H1 (cell line): ENCODE data around the gene CORT. TPM values are rescaled to one million over a fixed set of nuclear protein-coding genes. Genes with fewer than 3 reads are reported as not detected.

Source experiments
- ASH2L ChIP-seq: fragments of 200-600, 300-600 bp; sonication (generic); IDR thresholded peaks from one replicate; pipeline ENCODE4 v1.7.1; 2017; ENCODE audit warnings: low read length
- BCL11A ChIP-seq, 2 experiments: IDR thresholded peaks; one replicate each; pipeline ENCODE4 v1.6.1; 2011; ENCODE audit warnings: low read depth in 2 of 2, low read length in 2 of 2, mild to moderate bottlenecking in 2 of 2
- CBX8 ChIP-seq: fragments of 300-800, 300-1000 bp; sonication (generic); IDR thresholded peaks from 2 replicates; pipeline ENCODE4 v1.7.1; 2016; ENCODE audit warnings: low read depth, low read length, borderline replicate concordance
- CHD2 ChIP-seq: IDR thresholded peaks from 2 replicates; pipeline ENCODE4 v1.6.1; 2012; ENCODE audit warnings: low read length, improper control_type of control experiment
- EP300 ChIP-seq, 2 experiments: IDR thresholded peaks; 1 replicate in 1 of 2; 2 replicates in 1 of 2; pipeline ENCODE4 v1.6.1; 2011 to 2012; ENCODE audit warnings: low read depth in 2 of 2, low read length in 2 of 2, mild to moderate bottlenecking in 2 of 2, borderline replicate concordance in 1 of 2, inconsistent platforms in 1 of 2, moderate library complexity in 1 of 2
- GABPA ChIP-seq: IDR thresholded peaks from 2 replicates; pipeline ENCODE4 v1.6.1; 2011; ENCODE audit warnings: mild to moderate bottlenecking, low read length, moderate library complexity, borderline replicate concordance; ENCODE audit not compliant: insufficient read depth
- GTF2F1 ChIP-seq: IDR thresholded peaks from 2 replicates; pipeline ENCODE4 v1.6.1; 2012; ENCODE audit warnings: low read depth, low read length, improper control_type of control experiment, borderline replicate concordance
- HDAC2 ChIP-seq, 2 experiments: fragments of 300-600 bp in 1 of 2; sonication (generic) in 1 of 2; IDR thresholded peaks; 2 replicates each; pipeline ENCODE4 v1.6.1; 2011 to 2012; ENCODE audit warnings: low read depth in 2 of 2, low read length in 2 of 2, mild to moderate bottlenecking in 2 of 2, moderate library complexity in 2 of 2, borderline replicate concordance in 1 of 2, inconsistent platforms in 1 of 2
- JUND ChIP-seq: IDR thresholded peaks from 2 replicates; pipeline ENCODE4 v1.6.1; 2011; ENCODE audit warnings: mild to moderate bottlenecking, improper control_type of control experiment, low read length
- KDM1A ChIP-seq: fragments of 200-600, 300-600 bp; sonication (generic); IDR thresholded peaks from 2 replicates; pipeline ENCODE4 v1.7.1; 2016; ENCODE audit warnings: mild to moderate bottlenecking, low read length, borderline replicate concordance
- NANOG ChIP-seq: IDR thresholded peaks from 2 replicates; pipeline ENCODE4 v1.6.1; 2011; ENCODE audit warnings: low read length, low read depth, mild to moderate bottlenecking, inconsistent platforms; ENCODE audit not compliant: insufficient read depth, poor library complexity, severe bottlenecking
- POLR2AphosphoS5 ChIP-seq: IDR thresholded peaks from 2 replicates; pipeline ENCODE4 v1.6.1; 2011; ENCODE audit warnings: low read depth, low read length
- RAD21 ChIP-seq, 2 experiments: IDR thresholded peaks in 1 of 2; conservative IDR thresholded peaks in 1 of 2; 2 replicates each; pipeline ENCODE4 v1.6.1; 2011; ENCODE audit warnings: low read depth in 2 of 2, low read length in 2 of 2, improper control_type of control experiment in 1 of 2, inconsistent platforms in 1 of 2, mild to moderate bottlenecking in 1 of 2, moderate library complexity in 1 of 2
- RNF2 ChIP-seq: fragments of 200-900, 300-1000 bp; sonication (generic); IDR thresholded peaks from 2 replicates; pipeline ENCODE4 v1.7.1; 2016; ENCODE audit warnings: borderline replicate concordance, low read depth, mild to moderate bottlenecking, antibody characterized with exemption, low read length; ENCODE audit not compliant: poor library complexity, severe bottlenecking; ENCODE audit errors: missing control alignments
- SAP30 ChIP-seq: fragments of 300-600 bp; sonication (generic); IDR thresholded peaks from 2 replicates; pipeline ENCODE4 v1.7.1; 2012; ENCODE audit warnings: low read length, moderate library complexity, mild to moderate bottlenecking, inconsistent platforms; ENCODE audit not compliant: insufficient read depth, insufficient replicate concordance
- SP2 ChIP-seq: IDR thresholded peaks from 2 replicates; pipeline ENCODE4 v1.6.1; 2012; ENCODE audit warnings: mild to moderate bottlenecking, low read length, inconsistent platforms
- SRF ChIP-seq: IDR thresholded peaks from 2 replicates; pipeline ENCODE4 v1.6.1; 2011; ENCODE audit warnings: mild to moderate bottlenecking, low read depth, low read length, moderate library complexity
- TAF7 ChIP-seq: optimal IDR thresholded peaks from 2 replicates; pipeline ENCODE3; 2011; ENCODE audit warnings: low read depth, mild to moderate bottlenecking, inconsistent platforms, low read length, moderate library complexity, borderline replicate concordance
- TCF12 ChIP-seq: IDR thresholded peaks from 2 replicates; pipeline ENCODE4 v1.6.1; 2011; ENCODE audit warnings: low read depth, mild to moderate bottlenecking, low read length
- TEAD4 ChIP-seq: IDR thresholded peaks from 2 replicates; pipeline ENCODE4 v1.6.1; 2012; ENCODE audit warnings: low read depth, low read length, inconsistent platforms, mixed read lengths
- polyA plus RNA-seq, 7 experiments: library from polyadenylated mRNA; depleted of rRNA in 3 of 7; stranded (reverse) in 5 of 7; unstranded in 2 of 7; fragments of >200 nt in 5 of 7; fragments of 200-250 nt in 2 of 7; gene quantifications; 1 replicate in 5 of 7; 2 replicates in 1 of 7; 4 replicates in 1 of 7; pipeline versions ENCODE4 v1.2.1 to v1.2.3, GENCODE V29; 2011 to 2013; ENCODE audit warnings: missing spikeins in 2 of 7, mixed read lengths in 2 of 7
- total RNA-seq: library from RNA; stranded (reverse); fragmentation: NEBNext Ultra II Directional; extraction: Animal tissue kit (Norgen Biotek cat#: 25700); gene quantifications from 2 replicates; pipeline ENCODE4 v1.2.1, GENCODE V29; 2021
- TF ChIP-seq, protein P1 (sequence below): IDR thresholded peaks from 2 replicates; pipeline ENCODE4 v1.6.1; 2011; ENCODE audit warnings: low read depth, mild to moderate bottlenecking, low read length; ENCODE audit not compliant: insufficient read depth

CORT gene
- total and polyA plus RNA-seq, 2 of the 8 experiments (the other 6 are each of a cell fraction or from before 2014, with no cell fraction given) = 0.15 to 0.30 TPM

DNA sequence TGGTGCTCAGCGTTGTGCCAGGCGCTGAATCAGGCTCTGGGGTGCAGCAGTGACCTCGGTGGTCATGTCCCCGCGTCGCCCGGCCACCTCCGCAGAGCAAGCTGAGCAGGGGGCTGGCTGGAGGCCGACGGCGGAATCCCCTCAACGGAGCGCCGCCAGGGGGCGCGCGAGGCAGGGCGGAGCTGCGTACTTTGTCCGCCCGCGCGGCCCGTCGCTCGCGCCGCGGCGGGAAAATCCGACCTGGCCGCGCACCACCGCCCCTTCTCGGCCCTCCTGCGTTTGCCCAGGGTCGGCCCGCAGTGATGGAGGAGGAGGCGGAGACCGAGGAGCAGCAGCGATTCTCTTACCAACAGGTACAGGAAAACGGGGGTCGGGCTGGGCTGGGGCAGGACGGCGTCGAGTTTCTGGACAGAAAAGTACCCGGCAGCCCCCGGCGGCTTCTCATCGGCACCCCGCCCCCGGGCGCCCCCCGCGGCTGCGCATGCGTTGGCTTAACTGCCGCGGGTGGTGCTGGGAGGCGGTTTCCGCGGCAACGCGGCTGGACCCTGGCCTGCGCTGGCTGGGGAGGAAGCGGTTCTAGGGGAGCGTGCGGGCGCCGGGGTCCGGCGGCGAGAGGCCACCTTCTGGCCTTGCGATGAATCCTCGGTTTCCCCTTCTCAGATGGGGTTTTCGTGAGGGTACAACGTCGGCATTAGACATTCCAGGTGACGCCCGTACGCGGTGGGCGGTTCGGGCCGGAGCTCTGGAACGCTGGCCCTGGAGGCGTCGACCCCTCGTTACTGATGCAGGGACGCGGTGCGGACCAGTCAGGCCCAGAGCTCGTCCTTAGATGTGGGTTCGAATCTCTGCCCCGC, 19.4 kb upstream of the CORT start, which contains the start of gene CENPS (continued):
- peak; percentile 94 for TF ChIP-seq ASH2L
- TF ChIP-seq, protein P1, sequence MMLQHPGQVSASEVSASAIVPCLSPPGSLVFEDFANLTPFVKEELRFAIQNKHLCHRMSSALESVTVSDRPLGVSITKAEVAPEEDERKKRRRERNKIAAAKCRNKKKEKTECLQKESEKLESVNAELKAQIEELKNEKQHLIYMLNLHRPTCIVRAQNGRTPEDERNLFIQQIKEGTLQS = no peak
- TF ChIP-seq SRF = peak; percentile 3; the same call in 1 of the 2 replicates
- peak; percentile 8; the same call in 1 of the 2 replicates for TF ChIP-seq KDM1A
- no peak for TF ChIP-seq TAF7
- TF ChIP-seq NANOG = no peak
- peak; percentile 63 for TF ChIP-seq TEAD4
- peak; percentile 53; the same call in 1 of the 2 replicates for TF ChIP-seq GABPA
- TF ChIP-seq GTF2F1 = no peak
- TF ChIP-seq SP2 = no peak
- peak; percentile 38 to 60 for TF ChIP-seq RAD21 (IDR thresholded peaks at IDR 0.05 in 1 of 2, conservative IDR thresholded peaks at IDR 0.05 in 1 of 2; ENCODE audit: low read depth in 2 of 2, low read length in 2 of 2)
- 0 out of 2 replicates have a peak, but pooled peaks have one; percentile 40 for TF ChIP-seq TCF12
- peak in 1 of 2 experiments; percentile 82; a peak in 1 of 4 replicates for TF ChIP-seq HDAC2 (IDR thresholded peaks at IDR 0.05; ENCODE audit: borderline replicate concordance in 1 of 2, low read depth in 2 of 2, low read length in 2 of 2)
- no peak for TF ChIP-seq CHD2
- no peak for TF ChIP-seq EP300 (IDR thresholded peaks at IDR 0.05; ENCODE audit: borderline replicate concordance in 1 of 2, low read depth in 2 of 2, low read length in 2 of 2)
- no peak for TF ChIP-seq CBX8
- TF ChIP-seq SAP30 = no peak
- TF ChIP-seq BCL11A (IDR thresholded peaks at IDR 0.05; ENCODE audit: low read depth in 2 of 2, low read length in 2 of 2) = no peak
- TF ChIP-seq RNF2 = no peak
- peak; percentile 74; the same call in 1 of the 2 replicates for TF ChIP-seq POLR2AphosphoS5
- no peak; the same call in 1 of the 2 replicates for TF ChIP-seq JUND
